Tibial nerve (tissue), 3 donors: ENCODE results near the gene CRYBA2.

Experiments
- POLR2A ChIP-seq, 2 donors: fragments of 450-650 bp; IDR thresholded peaks; one replicate each; pipeline ENCODE4 v1.6.1; 2017; ENCODE audit warnings: antibody characterized with exemption in 2 of 2, mild to moderate bottlenecking in 2 of 2, moderate library complexity in 2 of 2
- TF ChIP-seq, protein P1 (sequence below), 5 experiments: fragments of 200-600 bp in 3 of 5; fragments of 450-650 bp in 2 of 5; sonication (generic) in 3 of 5; IDR thresholded peaks; one replicate each; pipeline ENCODE4 v1.5.1; 2016 to 2019; ENCODE audit warnings: antibody characterized with exemption in 5 of 5, mild to moderate bottlenecking in 3 of 5, moderate library complexity in 2 of 5

DNA sequence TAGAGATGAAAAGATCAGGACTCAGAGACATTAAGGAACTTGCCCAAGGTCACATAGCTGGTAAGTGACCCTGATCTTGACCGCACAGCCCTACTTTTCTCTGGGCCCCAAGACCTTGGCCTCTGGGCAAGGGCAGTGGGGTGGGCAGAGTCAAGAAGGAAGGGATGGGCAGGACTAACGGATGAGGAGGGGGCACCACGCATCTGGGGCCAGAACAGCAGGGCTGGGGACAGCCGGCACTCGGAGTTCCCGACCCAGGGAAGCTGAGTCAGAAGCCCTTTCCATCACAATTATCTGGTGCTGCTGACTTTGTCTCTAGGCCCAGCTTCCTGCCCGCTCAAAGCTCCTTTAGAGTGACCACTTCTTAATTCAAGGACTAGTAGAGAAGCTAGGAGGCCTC, 33.7 kb upstream of the CRYBA2 start:
- TF ChIP-seq POLR2A (IDR thresholded peaks at IDR 0.05) = no peak
- TF ChIP-seq, protein P1, sequence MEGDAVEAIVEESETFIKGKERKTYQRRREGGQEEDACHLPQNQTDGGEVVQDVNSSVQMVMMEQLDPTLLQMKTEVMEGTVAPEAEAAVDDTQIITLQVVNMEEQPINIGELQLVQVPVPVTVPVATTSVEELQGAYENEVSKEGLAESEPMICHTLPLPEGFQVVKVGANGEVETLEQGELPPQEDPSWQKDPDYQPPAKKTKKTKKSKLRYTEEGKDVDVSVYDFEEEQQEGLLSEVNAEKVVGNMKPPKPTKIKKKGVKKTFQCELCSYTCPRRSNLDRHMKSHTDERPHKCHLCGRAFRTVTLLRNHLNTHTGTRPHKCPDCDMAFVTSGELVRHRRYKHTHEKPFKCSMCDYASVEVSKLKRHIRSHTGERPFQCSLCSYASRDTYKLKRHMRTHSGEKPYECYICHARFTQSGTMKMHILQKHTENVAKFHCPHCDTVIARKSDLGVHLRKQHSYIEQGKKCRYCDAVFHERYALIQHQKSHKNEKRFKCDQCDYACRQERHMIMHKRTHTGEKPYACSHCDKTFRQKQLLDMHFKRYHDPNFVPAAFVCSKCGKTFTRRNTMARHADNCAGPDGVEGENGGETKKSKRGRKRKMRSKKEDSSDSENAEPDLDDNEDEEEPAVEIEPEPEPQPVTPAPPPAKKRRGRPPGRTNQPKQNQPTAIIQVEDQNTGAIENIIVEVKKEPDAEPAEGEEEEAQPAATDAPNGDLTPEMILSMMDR (IDR thresholded peaks at IDR 0.05) = no peak
